Left lung (tissue), 10 donors: ENCODE results near the gene CHMP6. TPM values are rescaled to one million over a fixed set of nuclear protein-coding genes. Genes with fewer than 3 reads are reported as not detected.
A peak's percentile ranks its signal among the peaks of the same experiment; 100 is the strongest.

Experiments used
- ATAC-seq: fragments of 200-7000 bp; cut with Tn5 transposase; one replicate; pipeline ENCODE4 v1.9.1; 2020; ENCODE audit warnings: moderate library complexity
- DNase-seq, 4 donors: peaks; one replicate each; pipeline ENCODE4 v3.0.0-alpha.2; 2013 to 2020
- H3K27ac ChIP-seq, 2 donors: fragments of 200-600 bp; sonication (generic) in 1 of 2; one replicate each; pipeline versions ENCODE4 v1.5.0 to v1.8.0; 2020 to 2021
- H3K27me3 ChIP-seq, 2 donors: fragments of 200-600 bp; sonication (generic) in 1 of 2; one replicate each; pipeline versions ENCODE4 v1.5.0 to v1.8.0; 2020 to 2021
- H3K36me3 ChIP-seq, 2 donors: fragments of 200-600 bp; sonication (generic) in 1 of 2; one replicate each; pipeline versions ENCODE4 v1.5.0 to v1.8.0; 2020 to 2021
- H3K4me1 ChIP-seq, 2 donors: fragments of 200-600 bp; one replicate each; pipeline ENCODE4 v1.8.0; 2021
- H3K4me3 ChIP-seq, 2 donors: fragments of 200-600 bp; sonication (generic) in 1 of 2; one replicate each; pipeline versions ENCODE4 v1.5.0 to v1.8.0; 2020 to 2021; ENCODE audit warnings: mild to moderate bottlenecking in 1 of 2
- H3K9me3 ChIP-seq, 2 donors: fragments of 200-600 bp; sonication (generic) in 1 of 2; one replicate each; pipeline versions ENCODE4 v1.5.0 to v1.8.0; 2020 to 2021
- intact Hi-C, 2 donors: fragments of 100-400 bp; cut with DNase I; formaldehyde crosslinking; loops; one replicate each; pipeline versions ENCODE4 v1.11.2 to v1.14.2; 2022
- polyA plus RNA-seq, 6 donors: library from polyadenylated mRNA; unstranded; fragments of 120-200 nt; gene quantifications; one replicate each; pipeline ENCODE4 v1.2.1, GENCODE V29; 2013; ENCODE audit not compliant: insufficient read length in 6 of 6
- total RNA-seq, 2 donors: library from RNA; stranded (reverse); fragmentation: NEBNext Ultra II Directional; extraction: Animal tissue kit (Norgen Biotek cat#: 25700); gene quantifications; one replicate each; pipeline ENCODE4 v1.2.1, GENCODE V29; 2021
- TF ChIP-seq, protein P1 (sequence below), 2 donors: fragments of 200-600 bp; sonication (generic) in 1 of 2; IDR thresholded peaks; one replicate each; pipeline versions ENCODE4 v1.5.0 to v1.8.0; 2021; ENCODE audit warnings: antibody characterized with exemption in 2 of 2
- donor health status: DM: no; HTN: yes; CAD: no.
- donor health status: DM: no; HTN: no; CAD: no.

The CHMP6 gene
- total and polyA plus RNA-seq, 8 donors: 24.1 to 32.7 (median 28.6) TPM

- TF ChIP-seq, protein P1, sequence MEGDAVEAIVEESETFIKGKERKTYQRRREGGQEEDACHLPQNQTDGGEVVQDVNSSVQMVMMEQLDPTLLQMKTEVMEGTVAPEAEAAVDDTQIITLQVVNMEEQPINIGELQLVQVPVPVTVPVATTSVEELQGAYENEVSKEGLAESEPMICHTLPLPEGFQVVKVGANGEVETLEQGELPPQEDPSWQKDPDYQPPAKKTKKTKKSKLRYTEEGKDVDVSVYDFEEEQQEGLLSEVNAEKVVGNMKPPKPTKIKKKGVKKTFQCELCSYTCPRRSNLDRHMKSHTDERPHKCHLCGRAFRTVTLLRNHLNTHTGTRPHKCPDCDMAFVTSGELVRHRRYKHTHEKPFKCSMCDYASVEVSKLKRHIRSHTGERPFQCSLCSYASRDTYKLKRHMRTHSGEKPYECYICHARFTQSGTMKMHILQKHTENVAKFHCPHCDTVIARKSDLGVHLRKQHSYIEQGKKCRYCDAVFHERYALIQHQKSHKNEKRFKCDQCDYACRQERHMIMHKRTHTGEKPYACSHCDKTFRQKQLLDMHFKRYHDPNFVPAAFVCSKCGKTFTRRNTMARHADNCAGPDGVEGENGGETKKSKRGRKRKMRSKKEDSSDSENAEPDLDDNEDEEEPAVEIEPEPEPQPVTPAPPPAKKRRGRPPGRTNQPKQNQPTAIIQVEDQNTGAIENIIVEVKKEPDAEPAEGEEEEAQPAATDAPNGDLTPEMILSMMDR (IDR thresholded peaks at IDR 0.05): no peak
- intact Hi-C loops: loop anchor here in 1 of 2 donors (10.0 kb wide), 1 partner anchor 104 kb away; no protein-coding TSS in a partner anchor
- H3K36me3 ChIP-seq: peaks cover 0 to 19% of the 10 kb centered on the region in 2 donors
- no peak overlapping the region for H3K27ac ChIP-seq
- no peak overlapping the region for H3K4me3 ChIP-seq
- H3K4me1 ChIP-seq: peaks cover 2 to 15% of the 10 kb centered on the region in 2 donors
- DNase-seq (peak in 1 of 4 donors; percentile 69), ATAC-seq (peak; percentile 28)
- H3K9me3 ChIP-seq: no peaks in the 10 kb centered on the region
- peaks cover 0 to 43% of the 10 kb centered on the region in 2 donors for H3K27me3 ChIP-seq
Observed at GRCh38 chr17:80969030-80969673, 22.5 kb upstream of the CHMP6 start.

DNA sequence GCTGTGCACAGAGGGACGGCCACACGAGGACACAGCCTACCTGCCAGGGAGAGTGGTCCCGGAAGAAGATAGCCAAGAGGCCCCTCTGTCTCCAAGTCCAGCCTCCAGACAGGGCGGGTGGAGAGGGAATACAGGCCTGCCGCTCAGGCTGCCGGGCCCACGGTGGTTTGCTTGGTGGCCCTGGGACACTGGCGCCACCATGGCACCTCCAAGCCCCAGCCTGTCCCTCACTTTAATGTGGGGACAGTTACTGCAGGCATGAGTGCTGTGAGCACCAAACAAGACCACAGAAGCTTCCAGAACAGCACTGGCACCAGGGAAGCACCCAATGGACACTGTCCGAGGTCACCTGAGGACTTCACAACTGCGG lies 22.0 kb upstream of the CHMP6 start:
- ATAC-seq: no peak
- Histone ChIP-seq H3K4me3 (no peak overlapping the region), H3K27me3 (peaks cover 0 to 44% of the 10 kb centered on the region in 2 donors), H3K9me3 (no peaks in the 10 kb centered on the region), H3K4me1 (peaks cover 2 to 15% of the 10 kb centered on the region in 2 donors), H3K27ac (no peak overlapping the region), H3K36me3 (peaks cover 0 to 14% of the 10 kb centered on the region in 2 donors)
- intact Hi-C loops: loop anchor here in 1 of 2 donors (10.0 kb wide), 1 partner anchor 105 kb away; no protein-coding TSS in a partner anchor
- no peak for DNase-seq
- TF ChIP-seq, protein P1 (IDR thresholded peaks at IDR 0.05): no peak

- peak; percentile 48 for ATAC-seq
- no peaks in the 10 kb centered on the region for H3K9me3 ChIP-seq
- TF ChIP-seq, protein P1 (IDR thresholded peaks at IDR 0.05): no peak
Observed at GRCh38 chr17:80970044-80970761, 21.4 kb upstream of the CHMP6 start.

GRCh38 chr17:80970762-80971703 lies 20.6 kb upstream of the CHMP6 start:
- ATAC-seq (no peak), DNase-seq (no peak)
- Histone ChIP-seq H3K4me3 (no peak overlapping the region), H3K36me3 (peaks cover 0 to under 1% of the 10 kb centered on the region in 2 donors), H3K27ac (no peak overlapping the region), H3K4me1 (peaks cover 2 to 15% of the 10 kb centered on the region in 2 donors), H3K9me3 (no peaks in the 10 kb centered on the region), H3K27me3 (peaks cover 0 to 44% of the 10 kb centered on the region in 2 donors)
- intact Hi-C loops: no loop called here
- TF ChIP-seq, protein P1 (IDR thresholded peaks at IDR 0.05): no peak

More at GRCh38 chr17:80970044-80970761, 21.4 kb upstream of the CHMP6 start:
- peaks cover 2 to 15% of the 10 kb centered on the region in 2 donors for H3K4me1 ChIP-seq
- H3K27me3 ChIP-seq: peaks cover 0 to 44% of the 10 kb centered on the region in 2 donors
- peak in 2 of 4 donors; percentile 45 to 71 for DNase-seq
- H3K36me3 ChIP-seq: peaks cover 0 to 8% of the 10 kb centered on the region in 2 donors
- no peak overlapping the region for H3K4me3 ChIP-seq
- H3K27ac ChIP-seq: no peak overlapping the region
- intact Hi-C loops: no loop called here
